ENCODE results near the gene EYA2. TPM values are rescaled to one million over a fixed set of nuclear protein-coding genes. Genes with fewer than 3 reads are reported as not detected.

EYA2 gene
- total and polyA plus RNA-seq, 4 donors = 0.17 to 0.54 (median 0.23) TPM; not detected in 1

DNA sequence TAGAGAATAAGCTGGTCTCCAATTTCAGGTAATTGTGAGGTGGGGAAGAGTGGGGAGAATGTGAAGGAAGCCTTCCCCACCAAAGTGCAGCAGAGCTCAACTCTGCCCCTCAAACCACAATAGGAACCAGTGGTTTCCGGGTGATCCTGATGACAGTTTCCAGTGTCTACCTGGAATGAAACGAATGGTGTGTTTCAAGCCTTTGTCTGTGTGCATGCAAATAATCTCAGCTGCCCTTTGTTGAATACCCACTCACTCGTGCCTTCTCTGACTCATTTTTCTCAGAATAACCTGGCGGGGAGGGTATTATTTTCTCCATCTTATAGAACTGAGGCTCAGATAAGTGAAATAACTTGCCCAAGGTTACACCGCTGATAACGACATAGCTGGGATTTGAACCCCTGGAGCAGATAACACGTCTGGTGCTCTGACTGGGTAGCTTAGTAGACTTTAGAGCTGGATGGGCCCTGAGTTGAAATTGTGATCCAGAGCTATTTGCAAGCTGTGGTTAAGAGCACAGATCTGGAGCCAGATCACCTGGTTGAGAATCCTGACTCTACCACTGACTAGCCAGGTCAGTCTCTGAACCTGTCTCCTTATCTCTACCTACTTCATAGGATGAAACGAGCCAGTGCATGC lies 85.1 kb downstream of the EYA2 start:
- Histone ChIP-seq H3K4me3 (ENCODE audit: low read depth in 1 of 3, low read length in 3 of 3) (no peak overlapping the region), H3K9ac (ENCODE audit: low read depth in 1 of 2, low read length in 2 of 2) (no peak overlapping the region), H3K4me1 (ENCODE audit: control insufficient read depth in 4 of 4, insufficient read depth in 4 of 4, low read length in 3 of 4) (no peaks in the 10 kb centered on the region), H3K27me3 (ENCODE audit: control insufficient read depth in 4 of 4, insufficient read depth in 4 of 4, low read length in 3 of 4) (no peaks in the 10 kb centered on the region), H3K9me3 (ENCODE audit: control insufficient read depth in 4 of 4, low read length in 3 of 4) (peaks cover 0 to 3% (median 0%) of the 10 kb centered on the region in 4 donors), H3K36me3 (ENCODE audit: control insufficient read depth in 4 of 4, insufficient read depth in 3 of 4, low read depth in 1 of 4, low read length in 3 of 4) (no peaks in the 10 kb centered on the region), H3K27ac (ENCODE audit: low read depth in 1 of 2, low read length in 2 of 2) (no peak overlapping the region)
- TF ChIP-seq JUND (IDR thresholded peaks at IDR 0.05) (no peak), RAD21 (IDR thresholded peaks at IDR 0.05) (no peak), FOXA2 (IDR thresholded peaks at IDR 0.05) (no peak), HNF4G (IDR thresholded peaks at IDR 0.05) (no peak), RXRA (IDR thresholded peaks at IDR 0.05) (no peak), SP1 (IDR thresholded peaks at IDR 0.05) (no peak), TAF1 (conservative IDR thresholded peaks at IDR 0.05) (no peak), GABPA (IDR thresholded peaks at IDR 0.05 in 1 of 2, conservative IDR thresholded peaks at IDR 0.05 in 1 of 2) (no peak), EGR1 (IDR thresholded peaks at IDR 0.05; ENCODE audit: low read depth in 2 of 2) (no peak), HNF4A (conservative IDR thresholded peaks at IDR 0.05) (no peak), NR2F2 (IDR thresholded peaks at IDR 0.05) (no peak), FOXA1 (IDR thresholded peaks at IDR 0.05) (no peak), YY1 (IDR thresholded peaks at IDR 0.05) (no peak)
- TF ChIP-seq, protein P1, sequence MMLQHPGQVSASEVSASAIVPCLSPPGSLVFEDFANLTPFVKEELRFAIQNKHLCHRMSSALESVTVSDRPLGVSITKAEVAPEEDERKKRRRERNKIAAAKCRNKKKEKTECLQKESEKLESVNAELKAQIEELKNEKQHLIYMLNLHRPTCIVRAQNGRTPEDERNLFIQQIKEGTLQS (IDR thresholded peaks at IDR 0.05) = no peak
- TF ChIP-seq, protein P2, sequence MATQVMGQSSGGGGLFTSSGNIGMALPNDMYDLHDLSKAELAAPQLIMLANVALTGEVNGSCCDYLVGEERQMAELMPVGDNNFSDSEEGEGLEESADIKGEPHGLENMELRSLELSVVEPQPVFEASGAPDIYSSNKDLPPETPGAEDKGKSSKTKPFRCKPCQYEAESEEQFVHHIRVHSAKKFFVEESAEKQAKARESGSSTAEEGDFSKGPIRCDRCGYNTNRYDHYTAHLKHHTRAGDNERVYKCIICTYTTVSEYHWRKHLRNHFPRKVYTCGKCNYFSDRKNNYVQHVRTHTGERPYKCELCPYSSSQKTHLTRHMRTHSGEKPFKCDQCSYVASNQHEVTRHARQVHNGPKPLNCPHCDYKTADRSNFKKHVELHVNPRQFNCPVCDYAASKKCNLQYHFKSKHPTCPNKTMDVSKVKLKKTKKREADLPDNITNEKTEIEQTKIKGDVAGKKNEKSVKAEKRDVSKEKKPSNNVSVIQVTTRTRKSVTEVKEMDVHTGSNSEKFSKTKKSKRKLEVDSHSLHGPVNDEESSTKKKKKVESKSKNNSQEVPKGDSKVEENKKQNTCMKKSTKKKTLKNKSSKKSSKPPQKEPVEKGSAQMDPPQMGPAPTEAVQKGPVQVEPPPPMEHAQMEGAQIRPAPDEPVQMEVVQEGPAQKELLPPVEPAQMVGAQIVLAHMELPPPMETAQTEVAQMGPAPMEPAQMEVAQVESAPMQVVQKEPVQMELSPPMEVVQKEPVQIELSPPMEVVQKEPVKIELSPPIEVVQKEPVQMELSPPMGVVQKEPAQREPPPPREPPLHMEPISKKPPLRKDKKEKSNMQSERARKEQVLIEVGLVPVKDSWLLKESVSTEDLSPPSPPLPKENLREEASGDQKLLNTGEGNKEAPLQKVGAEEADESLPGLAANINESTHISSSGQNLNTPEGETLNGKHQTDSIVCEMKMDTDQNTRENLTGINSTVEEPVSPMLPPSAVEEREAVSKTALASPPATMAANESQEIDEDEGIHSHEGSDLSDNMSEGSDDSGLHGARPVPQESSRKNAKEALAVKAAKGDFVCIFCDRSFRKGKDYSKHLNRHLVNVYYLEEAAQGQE (IDR thresholded peaks at IDR 0.05) = no peak
- TF ChIP-seq, protein P3, sequence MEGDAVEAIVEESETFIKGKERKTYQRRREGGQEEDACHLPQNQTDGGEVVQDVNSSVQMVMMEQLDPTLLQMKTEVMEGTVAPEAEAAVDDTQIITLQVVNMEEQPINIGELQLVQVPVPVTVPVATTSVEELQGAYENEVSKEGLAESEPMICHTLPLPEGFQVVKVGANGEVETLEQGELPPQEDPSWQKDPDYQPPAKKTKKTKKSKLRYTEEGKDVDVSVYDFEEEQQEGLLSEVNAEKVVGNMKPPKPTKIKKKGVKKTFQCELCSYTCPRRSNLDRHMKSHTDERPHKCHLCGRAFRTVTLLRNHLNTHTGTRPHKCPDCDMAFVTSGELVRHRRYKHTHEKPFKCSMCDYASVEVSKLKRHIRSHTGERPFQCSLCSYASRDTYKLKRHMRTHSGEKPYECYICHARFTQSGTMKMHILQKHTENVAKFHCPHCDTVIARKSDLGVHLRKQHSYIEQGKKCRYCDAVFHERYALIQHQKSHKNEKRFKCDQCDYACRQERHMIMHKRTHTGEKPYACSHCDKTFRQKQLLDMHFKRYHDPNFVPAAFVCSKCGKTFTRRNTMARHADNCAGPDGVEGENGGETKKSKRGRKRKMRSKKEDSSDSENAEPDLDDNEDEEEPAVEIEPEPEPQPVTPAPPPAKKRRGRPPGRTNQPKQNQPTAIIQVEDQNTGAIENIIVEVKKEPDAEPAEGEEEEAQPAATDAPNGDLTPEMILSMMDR (IDR thresholded peaks at IDR 0.05; ENCODE audit: low read depth, low read length, missing input control) = no peak
- 66% methylated on average over 8 of the region's 8 CpGs for WGBS
- DNase-seq (ENCODE audit: low spot score) = no peak

DNA sequence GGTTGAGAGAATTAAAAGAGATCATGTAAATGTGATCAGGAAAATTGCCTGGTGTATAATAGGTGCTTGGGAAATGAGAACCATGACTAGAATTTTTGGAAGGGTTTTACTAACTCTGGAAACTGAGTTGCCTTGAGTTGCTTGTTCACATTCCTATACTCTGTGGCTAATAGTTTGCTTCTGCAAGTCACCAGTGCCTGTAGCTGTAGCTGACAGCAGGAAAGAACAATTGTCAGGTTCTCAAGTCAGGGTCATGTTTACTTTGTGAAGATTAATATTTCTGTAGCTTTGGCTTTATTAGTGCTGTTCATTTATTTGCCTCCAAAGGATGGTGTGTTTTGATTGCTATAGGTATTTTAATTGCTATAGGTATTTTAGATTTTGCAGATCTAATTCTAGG lies 86.5 kb downstream of the EYA2 start:
- Histone ChIP-seq H3K4me1 (ENCODE audit: control insufficient read depth in 4 of 4, insufficient read depth in 4 of 4, low read length in 3 of 4) (no peaks in the 10 kb centered on the region), H3K27me3 (ENCODE audit: control insufficient read depth in 4 of 4, insufficient read depth in 4 of 4, low read length in 3 of 4) (no peaks in the 10 kb centered on the region), H3K4me3 (ENCODE audit: low read depth in 1 of 3, low read length in 3 of 3) (no peak overlapping the region), H3K9ac (ENCODE audit: low read depth in 1 of 2, low read length in 2 of 2) (no peak overlapping the region), H3K9me3 (ENCODE audit: control insufficient read depth in 4 of 4, low read length in 3 of 4) (peaks cover 0 to 3% (median 0%) of the 10 kb centered on the region in 4 donors), H3K27ac (ENCODE audit: low read depth in 1 of 2, low read length in 2 of 2) (no peak overlapping the region), H3K36me3 (ENCODE audit: control insufficient read depth in 4 of 4, insufficient read depth in 3 of 4, low read depth in 1 of 4, low read length in 3 of 4) (no peaks in the 10 kb centered on the region)
- DNase-seq (ENCODE audit: low spot score) = no peak
- TF ChIP-seq SP1 (IDR thresholded peaks at IDR 0.05) = no peak
- no peak for TF ChIP-seq HNF4G (IDR thresholded peaks at IDR 0.05)
